NCI-H146 treated with DMSO at 0.1 percent for 48 hours (cell line): ENCODE results near the gene DCANP1.

ENCODE experiments used
- DNase-seq: peaks from one replicate; lab custom pipeline; 2025; ENCODE audit not compliant: unreplicated experiment; lab: John Stamatoyannopoulos, UW

Gene DCANP1

GRCh38 chr5:135443161-135443960 is 3.8 kb downstream of the DCANP1 start:
- DNase-seq = no peak

- no peak for DNase-seq
Observed at GRCh38 chr5:135442431-135443160, 4.6 kb downstream of the DCANP1 start.

- DNase-seq = no peak
Observed at GRCh38 chr5:135441919-135442318, 5.2 kb downstream of the DCANP1 start.

GRCh38 chr5:135441350-135441831 is 5.8 kb downstream of the DCANP1 start:
- no peak for DNase-seq

GRCh38 chr5:135440916-135441315 is 6.2 kb downstream of the DCANP1 start:
- no peak for DNase-seq

- no peak for DNase-seq
Observed at GRCh38 chr5:135439231-135440205, 7.6 kb downstream of the DCANP1 start.

GRCh38 chr5:135438636-135439221 is 8.4 kb downstream of the DCANP1 start:
- no peak for DNase-seq

GRCh38 chr5:135437796-135438560 is 9.2 kb downstream of the DCANP1 start:
- DNase-seq = no peak

- no peak for DNase-seq
Observed at GRCh38 chr5:135437422-135437795, 9.7 kb downstream of the DCANP1 start.

GRCh38 chr5:135436951-135437418 is 10.2 kb downstream of the DCANP1 start:
- no peak for DNase-seq

GRCh38 chr5:135435467-135436330 is 11.4 kb downstream of the DCANP1 start:
- DNase-seq = no peak

GRCh38 chr5:135434591-135435466 is 12.3 kb downstream of the DCANP1 start:
- DNase-seq = no peak

GRCh38 chr5:135433681-135434426 is 13.3 kb downstream of the DCANP1 start:
- DNase-seq = no peak

- no peak for DNase-seq
Observed at GRCh38 chr5:135432113-135432512, 15.0 kb downstream of the DCANP1 start.

GRCh38 chr5:135430135-135430437 is 17.1 kb downstream of the DCANP1 start:
- DNase-seq = no peak

GRCh38 chr5:135429301-135430134 is 17.6 kb downstream of the DCANP1 start:
- DNase-seq = no peak

GRCh38 chr5:135428586-135428985 is 18.6 kb downstream of the DCANP1 start:
- no peak for DNase-seq
